Measurements from ENCODE around the gene DPP6.

DPP6 gene

DNA sequence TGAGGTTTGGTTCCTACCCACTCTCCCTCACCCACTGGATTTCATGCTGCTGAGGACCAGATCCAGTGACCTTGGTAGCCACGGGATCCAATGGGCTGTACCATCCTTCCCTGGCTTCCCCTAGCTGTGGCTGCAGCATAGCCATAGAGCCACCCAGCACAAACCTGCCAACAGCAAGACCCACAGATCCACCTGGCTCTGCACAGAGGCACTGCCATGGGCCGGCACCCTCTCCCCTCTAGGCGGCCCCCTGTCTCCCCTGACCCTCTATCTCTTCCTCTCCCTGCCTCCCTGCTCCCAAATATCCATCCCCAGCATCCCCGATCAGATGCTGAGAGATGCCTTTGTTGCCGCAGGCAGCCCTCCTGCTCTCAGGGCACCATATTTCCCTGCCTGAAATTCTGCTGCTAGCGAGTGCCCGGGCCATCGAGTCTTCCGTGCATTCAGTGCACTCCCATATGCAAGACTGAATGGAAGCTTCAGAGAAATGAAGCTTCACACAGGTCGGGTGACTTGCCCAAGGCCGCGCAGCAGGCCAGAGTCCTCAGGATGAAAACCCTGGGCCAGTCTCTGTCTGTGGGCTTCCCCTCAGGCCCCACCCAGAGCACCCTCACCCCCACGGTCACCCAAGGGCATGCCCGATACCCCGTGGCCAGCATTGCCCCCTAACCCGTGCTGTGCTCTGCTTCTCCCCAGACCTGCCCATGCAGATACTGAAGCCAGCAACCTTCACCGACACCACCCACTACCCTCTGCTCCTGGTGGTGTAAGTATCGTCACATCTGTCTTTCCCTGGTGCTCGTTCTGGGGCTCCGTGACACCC is 819.9 kb downstream of the DPP6 start:
- DNase-seq, result no peak

DNA sequence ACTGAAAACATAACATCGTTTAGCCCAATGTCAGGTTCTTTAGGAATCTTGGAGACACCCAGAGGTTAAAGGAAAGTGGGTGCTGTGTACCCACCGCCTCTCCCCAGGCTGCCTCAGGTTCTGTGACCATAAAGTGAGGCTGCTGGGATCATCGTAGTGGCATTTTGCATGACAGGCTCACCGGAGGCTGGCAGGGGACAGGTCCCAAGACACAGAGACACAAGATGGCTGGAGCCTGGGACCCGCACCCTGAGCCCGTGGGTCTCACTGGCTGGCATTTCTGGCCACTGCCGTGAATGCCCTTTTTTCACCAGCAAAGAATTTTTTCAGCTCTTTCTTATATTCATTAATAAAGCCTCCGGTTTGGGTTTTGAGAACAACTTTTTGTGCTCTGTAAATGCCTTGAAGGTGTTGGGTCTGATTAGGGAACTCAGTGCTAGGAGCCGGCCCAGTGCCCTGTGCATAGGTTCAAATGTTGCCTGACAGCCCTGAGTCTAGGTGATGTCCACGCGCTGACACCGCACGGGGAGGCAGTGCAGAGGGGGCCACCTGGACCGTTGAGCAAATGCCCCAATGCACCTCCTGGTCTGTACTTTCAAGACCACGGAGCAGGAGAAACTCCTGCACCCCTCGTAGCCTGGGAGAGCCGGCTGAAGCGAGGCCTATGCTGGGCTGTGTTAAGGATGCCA is 820.8 kb downstream of the DPP6 start:
- no peak for DNase-seq

DNA sequence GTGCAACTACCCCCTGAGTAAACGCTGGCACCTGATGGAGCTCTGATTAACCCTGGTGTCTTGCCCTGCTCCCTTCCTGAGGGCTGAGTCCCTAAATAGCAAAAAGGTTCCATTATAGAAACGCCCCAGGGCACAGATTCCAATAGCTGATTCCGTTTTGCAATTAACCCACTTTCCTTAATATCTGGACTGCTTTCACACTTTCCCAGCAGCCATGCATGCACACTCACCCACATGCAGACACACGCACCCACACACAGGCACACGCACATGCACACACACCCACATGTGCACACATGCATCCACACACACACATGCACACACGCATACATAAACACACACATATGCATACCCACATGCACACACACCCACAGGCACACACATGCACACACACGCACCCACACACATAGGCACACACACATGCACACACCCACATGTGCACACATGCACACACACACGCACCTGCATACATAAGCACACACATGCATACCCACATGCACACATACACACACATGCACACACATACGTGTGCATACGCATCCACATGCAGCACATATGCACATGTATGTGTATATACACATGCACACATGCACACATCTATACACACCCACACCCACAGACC is 821.4 kb downstream of the DPP6 start:
- DNase-seq, result no peak

DNA sequence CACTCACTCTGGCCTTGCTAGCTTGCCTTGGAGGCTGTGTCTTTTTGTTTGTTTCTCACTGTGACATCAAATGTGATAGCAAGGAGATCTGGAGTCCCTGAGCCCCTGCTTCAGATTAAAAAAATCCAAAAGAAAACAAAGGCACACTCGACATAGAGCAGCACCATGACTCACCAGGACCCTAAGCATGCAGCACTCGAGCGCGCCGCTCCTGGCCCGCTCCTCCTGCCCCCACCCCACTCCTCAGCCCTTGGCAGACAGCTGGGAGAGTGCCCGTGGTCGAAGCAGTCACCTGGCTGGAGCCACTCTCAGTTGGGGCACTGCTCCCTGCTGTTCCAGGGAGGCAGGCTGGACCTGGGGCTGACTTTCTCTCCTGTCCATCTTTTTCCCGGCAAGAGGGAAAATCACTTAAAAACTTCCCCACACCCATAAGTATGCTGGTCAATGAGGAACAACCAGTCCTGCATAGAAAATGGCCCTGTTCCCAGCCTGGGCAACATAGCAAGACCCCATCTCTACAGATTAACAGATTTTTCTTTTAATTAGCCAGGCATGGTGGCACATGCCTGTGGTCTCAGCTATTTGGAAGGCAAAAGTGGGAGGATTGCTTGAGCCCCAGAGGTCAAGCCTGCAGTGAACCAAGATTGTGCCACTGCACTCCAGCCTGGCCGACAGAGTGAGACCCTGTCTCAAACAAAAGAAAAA is 822.4 kb downstream of the DPP6 start:
- DNase-seq, result no peak

DNA sequence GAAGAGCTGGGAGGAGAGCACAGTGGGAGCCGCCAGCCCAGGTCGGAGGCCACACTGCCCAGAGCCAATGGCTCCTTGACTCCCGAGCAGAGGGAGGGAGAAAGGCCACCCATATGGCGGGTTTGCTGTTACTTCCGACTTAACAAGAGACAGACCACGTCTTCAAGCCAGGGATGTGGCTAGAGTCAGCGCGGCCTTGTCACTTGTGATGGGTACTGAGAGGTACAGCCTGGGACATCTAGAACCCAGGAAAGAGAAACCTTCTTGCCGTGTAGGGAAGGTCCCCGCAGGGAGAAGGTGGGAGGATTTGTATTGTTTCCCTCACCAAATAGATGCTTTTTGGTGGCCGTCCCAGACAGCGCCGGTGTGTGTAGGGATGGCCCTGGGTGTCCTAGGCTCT is 823.1 kb downstream of the DPP6 start:
- no peak for DNase-seq

DNA sequence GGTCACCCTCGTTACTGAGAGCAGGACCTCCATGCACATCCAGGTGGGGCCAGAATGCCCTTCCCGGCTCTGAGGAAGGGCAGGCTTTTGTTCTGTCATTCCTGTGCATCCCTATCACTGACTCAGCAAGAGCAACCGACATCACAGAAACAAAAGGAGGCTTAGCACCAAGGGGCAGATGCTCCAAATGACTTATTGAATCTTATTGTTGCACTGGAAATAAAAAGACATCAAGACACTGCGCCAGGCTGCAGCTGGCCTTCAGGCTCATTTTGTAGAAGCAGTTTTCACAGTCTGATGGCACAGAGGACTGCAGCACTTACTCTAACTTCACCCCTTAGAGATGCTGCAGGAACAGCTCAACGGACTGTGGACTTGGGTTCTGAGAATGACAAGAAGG is 824.3 kb downstream of the DPP6 start:
- DNase-seq, result no peak

DNA sequence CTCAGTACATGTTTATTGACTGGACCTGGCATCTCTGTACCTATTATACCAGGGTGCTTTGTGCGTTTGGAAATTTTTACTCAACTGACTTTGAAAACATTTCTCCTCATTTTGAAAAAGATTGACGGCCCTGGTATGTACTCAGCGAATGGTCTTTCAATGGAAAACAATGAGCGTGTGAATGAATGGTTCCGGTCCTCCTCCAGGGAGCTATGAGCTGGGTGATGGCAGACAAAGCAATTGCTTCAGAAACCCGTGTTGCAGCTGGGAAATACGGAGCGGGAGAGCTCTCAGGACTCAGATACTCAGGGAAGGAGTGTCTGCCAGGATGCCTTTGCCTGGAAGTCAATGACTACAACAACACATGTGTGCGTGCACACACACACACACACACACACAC is 824.8 kb downstream of the DPP6 start:
- DNase-seq, result no peak

DNA sequence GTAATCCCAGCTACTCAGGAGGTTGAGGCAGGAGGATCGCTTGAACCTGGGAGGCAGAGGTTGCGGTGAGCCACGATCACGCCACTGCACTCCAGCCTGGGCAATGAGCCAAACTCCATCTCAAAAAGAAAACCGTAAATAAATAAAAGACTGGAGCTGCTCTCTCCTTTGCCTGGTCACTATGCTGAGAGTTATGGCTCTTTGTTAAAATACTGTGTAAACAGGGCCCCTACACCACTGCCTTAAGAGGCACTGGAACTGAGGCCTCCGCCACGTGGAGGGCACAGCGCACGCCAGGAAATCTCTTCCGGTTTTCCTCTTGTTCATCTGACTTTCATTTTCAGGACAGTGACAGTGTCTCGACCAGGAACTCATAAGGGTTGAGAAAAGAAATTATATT is 827.4 kb downstream of the DPP6 start:
- no peak for DNase-seq

DNA sequence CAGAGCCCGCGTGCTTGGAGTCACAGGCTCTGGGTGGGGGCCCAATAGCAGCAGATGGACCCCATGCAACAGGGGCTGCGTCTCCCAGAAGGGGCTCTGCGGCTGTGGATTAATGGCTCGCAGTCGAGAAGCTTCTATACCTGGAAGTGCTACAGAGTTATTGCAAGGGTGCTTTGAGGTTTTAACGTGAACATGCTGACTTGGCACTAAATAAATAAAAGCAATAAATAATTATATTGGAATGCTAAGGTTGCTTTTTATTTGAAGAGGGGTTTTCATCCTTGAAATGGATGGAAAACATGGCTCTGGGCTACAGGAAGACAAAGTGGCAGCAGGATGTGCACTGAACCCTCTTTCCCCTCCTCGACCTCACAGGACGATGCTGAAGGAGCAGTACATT is 828.3 kb downstream of the DPP6 start:
- no peak for DNase-seq

DNA sequence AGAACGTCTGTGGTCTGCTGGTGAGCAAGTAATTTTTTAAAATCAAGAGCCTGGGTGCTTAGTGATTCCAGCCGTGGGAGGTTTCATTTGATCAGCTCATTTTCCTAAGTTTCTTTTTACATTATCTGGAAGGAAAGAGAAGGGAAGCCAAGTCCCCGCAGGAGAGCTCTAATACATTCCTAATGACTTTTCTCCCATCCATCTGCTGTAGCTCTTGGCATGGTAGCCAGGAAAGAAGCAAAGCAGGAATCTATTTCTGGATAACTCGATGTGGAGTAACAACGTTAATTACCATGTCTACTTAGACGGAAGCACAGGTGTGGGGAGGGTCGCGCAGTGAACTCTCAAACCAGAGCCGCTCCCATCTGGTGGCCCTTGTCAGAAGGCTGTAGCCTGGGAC is 828.8 kb downstream of the DPP6 start:
- DNase-seq, result no peak

DNA sequence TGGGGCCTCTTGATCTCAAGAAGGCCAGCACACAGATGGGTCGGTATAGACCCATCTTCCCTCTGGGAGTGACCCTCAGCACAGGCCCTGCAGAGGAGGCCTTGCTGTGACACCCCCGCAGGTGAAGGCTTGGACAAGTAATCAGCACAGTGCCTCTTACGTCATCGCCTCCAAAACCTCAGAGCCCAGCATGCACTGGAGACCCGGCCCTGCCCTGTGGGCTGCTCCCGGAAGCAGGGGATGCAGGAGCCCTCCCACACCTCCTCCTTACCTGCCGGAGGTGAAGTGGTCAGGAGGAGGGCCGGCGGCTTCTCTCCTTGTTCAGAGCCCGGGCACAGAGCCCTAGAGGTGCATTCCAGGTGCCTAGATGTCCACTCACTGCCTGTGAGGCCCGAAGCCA is 829.3 kb downstream of the DPP6 start:
- no peak for DNase-seq

DNA sequence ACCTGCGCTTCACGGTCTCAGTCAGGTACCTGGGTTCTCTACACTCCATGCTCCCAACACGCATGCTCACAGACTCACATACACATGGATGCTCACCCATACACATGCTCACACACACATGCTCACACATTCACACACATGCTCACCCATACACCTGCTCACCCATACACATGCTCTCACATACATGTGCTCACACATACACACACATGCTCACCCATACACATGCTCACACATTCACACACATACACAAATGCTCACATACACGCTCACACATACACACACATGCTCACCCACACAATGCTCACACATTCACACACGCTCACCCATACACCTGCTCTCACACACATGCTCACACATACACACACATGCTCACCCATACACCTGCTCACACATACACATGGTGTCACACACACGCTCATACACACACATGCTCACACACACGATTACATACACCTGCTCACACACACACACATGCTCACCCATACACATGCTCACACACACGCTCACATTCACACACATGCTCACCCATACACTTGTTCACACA is 830.8 kb downstream of the DPP6 start:
- no peak for DNase-seq

DNA sequence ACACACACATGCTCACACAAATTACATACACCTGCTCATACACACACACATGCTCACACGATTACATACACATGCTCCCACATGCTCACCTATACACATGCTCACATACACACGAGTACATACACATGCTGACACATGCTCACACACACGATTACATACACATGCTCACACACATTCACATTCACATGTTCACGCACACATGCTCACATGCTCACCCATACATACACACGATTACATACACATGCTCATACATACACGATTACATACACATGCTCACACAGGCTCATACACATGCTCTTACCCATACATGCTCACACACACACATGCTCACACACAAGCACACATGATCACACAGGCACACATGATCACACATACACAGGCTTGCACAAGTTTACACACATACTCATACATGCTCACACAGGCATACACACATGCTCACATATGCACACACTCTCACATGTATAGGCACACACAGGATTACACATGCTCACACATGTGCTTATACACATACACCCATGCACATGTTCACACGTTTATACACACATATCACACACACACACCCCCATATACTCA is 832.2 kb downstream of the DPP6 start:
- no peak for DNase-seq

DNA sequence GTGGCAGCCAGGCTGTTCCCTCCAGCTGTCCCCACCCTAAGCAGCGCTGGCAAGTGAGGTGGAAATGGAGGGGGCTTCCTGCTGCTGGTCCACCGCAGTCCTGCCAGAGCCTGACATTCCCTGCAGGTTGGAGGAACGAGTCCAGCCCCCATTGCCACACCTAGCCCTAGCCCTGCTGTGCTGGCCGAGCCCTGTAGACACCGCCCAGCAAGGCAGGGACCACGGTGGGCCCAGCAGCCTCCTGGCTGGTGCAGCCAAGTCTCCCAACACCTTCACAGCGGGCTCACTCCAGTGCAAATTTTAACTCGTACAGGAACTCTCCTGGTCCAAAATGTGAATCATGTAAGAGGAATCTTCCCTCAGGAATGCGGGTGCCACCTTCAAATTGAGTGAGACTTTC is 834.4 kb downstream of the DPP6 start:
- DNase-seq, result no peak

DNA sequence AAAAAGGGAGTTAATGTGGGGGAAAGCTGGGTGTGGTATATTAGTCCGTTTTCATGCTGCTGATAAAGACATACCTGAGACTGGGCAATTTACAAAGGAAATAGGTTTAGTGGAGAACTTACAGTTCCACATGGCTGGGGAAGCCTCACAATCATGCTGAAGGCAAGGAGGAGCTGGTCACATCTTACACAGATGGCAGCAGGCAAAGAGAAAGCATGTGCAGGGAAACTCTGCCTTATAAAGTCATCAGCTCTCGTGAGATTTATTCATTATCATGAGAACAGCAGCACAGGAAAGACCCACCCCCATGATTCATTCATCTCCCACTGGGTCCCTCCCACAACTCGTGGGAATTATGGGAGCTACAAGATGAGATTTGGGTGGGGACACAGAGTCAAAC is 836.5 kb downstream of the DPP6 start:
- DNase-seq, result no peak

DNA sequence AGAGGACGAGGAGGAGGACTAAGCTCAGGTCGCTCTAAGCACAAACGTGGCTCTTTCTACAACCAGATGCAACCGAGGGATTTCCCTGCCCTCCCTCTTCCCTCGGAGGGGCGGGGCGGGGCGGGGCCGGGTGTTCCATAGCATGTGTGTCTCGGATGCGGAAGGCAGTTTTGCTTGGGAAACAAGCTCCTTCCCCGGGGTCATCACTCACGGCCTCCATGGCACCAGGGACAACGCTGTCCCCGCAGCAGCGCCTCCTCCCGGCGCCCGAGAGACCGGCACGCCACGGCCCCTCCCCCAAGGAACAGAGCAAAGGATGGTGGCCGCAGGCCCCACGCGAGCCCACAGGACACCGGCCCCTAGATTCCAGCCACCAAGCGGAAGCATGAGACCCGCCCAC is 840.3 kb downstream of the DPP6 start:
- no peak for DNase-seq

DNA sequence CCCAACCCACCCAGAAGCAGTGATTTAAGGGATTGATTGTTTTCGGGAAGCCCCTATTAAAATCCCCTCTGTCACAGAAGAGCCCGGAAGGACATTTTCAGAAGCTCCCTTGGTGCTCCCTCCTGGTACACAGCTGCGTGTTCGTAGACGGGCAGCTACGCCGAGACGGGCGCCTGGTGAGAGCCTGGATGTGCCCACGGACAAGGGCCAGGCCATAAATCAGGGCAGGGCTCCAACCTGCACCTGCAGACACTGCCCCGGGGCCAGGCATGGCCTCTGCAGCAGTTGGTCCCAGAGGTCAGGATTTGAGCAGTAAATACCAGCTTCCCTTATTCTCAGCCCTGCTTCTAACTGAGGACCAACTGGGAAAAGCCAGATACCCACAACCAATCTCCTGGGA is 843.9 kb downstream of the DPP6 start:
- no peak for DNase-seq

DNA sequence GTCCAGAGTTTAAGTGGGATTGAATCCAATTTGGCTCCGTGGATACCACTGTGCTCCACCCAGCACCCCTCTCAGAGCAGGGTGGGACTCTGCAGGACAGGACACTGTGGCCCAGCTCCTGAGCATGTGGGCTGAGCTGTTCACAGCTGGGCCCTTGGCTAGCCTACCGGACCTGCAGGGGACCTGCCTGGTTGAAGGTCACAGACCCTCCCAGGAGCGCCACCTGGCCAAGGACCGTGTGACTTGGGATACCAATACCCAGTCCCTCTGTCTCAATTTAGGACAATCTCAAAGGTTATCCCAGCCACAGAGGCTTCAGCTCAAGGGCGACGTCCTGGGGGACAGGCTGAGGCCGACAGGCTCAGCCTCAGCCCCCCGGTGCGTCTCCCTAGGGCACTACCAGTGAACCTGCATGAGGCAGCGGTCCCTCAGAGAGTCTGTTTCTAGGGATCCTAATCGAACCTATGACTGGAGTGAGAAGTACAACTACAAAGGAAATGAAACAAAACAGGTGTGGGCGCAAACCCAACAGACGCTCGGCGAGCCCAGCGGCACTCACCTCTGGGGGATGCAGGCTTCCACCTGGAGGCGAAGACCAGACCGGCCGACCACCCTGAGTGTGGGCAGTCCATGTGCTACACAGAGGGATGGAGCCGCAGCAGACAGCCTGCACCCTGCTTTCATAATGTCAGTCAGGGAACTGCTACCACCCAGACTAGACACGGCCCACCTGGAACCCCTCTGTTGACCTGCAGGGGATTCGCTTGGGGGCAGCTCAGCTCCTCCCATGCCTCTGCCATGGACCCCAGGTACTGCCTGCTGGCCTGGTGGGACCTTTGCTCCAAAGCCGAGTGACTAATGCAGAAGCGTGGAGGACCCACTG is 847.0 kb downstream of the DPP6 start:
- DNase-seq, result no peak

DNA sequence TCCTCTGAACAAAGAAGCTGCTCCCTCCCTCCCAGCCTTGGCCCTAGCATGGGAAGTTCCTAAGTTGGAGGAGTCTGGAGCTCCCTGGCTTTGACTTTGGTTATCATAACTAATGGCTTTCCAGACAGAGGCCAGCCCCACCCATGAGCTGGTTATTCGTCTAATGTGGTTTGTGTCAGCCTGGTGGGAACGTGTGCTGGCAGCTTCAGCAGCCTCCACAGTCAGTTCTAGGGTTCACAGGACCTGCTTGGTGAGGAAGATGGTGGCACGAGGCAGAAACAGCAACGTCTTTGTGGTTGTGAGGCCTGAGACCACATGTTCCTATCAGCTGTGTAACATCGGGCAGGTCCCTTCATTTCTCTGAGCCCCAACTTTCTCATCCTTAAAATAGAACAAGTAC is 847.7 kb downstream of the DPP6 start:
- no peak for DNase-seq

DNA sequence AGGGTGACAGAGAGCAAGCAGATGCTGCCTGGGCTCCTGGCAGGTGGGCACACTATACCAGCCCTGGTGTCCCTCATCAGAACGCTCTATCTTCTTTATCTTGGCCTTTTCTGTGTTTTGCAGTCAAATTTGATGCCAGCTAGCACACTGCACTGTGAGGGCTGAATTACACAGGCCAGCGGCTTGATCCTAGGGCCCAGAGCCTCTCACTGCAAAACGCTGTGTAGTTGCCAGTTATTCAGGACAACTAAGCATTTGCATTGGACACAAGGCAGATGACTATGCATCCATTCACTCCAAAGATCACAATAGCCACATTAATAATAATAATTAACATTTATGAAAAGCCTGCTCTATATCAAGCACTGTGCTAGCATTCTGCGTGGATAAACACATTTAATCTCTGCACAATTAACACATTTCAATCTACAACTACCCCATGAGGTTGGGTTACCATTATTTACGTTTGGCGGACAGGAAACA is 850.4 kb downstream of the DPP6 start:
- DNase-seq, result no peak

DNA sequence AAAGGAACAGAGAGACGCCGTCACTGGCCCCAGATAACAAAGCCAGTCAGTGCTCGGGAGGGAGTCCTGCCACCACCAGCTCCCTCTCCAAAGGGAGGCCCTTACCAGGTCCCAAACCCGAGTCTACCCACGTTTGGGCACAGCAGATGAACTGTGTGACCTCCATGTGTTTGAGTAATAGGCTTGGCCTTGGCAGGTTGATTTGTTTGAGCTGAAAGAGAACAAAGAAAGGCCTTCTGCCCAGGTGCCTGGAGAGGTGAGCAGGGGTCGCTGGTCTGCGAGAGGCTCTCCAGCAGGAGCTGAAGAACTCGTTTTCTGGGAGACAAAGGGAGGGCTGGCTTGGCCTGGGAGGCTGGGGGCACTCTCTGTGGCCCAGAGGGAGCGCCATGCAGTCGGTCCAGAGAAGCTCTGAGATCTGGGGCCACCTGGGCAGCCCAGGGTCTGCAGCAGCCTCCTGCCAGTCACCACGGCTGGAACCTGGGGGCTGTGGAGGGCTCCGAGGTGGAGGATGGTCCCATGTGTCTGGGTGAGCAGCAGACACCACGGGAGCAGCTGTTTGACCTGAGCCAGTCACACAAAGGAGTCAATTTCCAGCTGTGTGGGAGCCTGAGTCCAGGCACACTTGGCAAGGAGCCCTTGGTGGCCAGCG is 851.0 kb downstream of the DPP6 start:
- DNase-seq, result no peak

Measured in activated gamma-delta T cell treated with Interleukin-2 at 50 U/mL for 16 hours (primary cell).